Fibroblast of skin of abdomen (primary cell): ENCODE results near the gene KRTAP2-1.
"Not testable (repeated sequence)": the region's sequence is repeated elsewhere in the genome, so short reads cannot be mapped to it uniquely, and the experiment has no call there.

Source experiments
- DNase-seq: peaks from one replicate; pipeline ENCODE4 v3.0.0-alpha.2; 2013

The KRTAP2-1 gene

GRCh38 chr17:41012326-41013120, 34.6 kb downstream of the KRTAP2-1 start:
- DNase-seq, result no peak

GRCh38 chr17:41010441-41010840, 36.7 kb downstream of the KRTAP2-1 start:
- no peak for DNase-seq

GRCh38 chr17:41009936-41010335, 37.2 kb downstream of the KRTAP2-1 start:
- no peak for DNase-seq

- DNase-seq, result no peak
Observed at GRCh38 chr17:41009301-41009760, 37.8 kb downstream of the KRTAP2-1 start.

GRCh38 chr17:41008811-41009210, 38.3 kb downstream of the KRTAP2-1 start, which contains the start of gene KRTAP3-1:
Gene KRTAP3-1, minus strand, starts transcription at chr17:41009128. Its CDS starts 54 bp downstream, at chr17:41009074.
- no peak for DNase-seq

GRCh38 chr17:41004397-41004796, 42.7 kb downstream of the KRTAP2-1 start:
- DNase-seq, result no peak

GRCh38 chr17:41003926-41004325, 43.2 kb downstream of the KRTAP2-1 start:
- DNase-seq, result no peak

- peak; percentile 24 for DNase-seq
Observed at GRCh38 chr17:41002814-41003213, 44.3 kb downstream of the KRTAP2-1 start.

GRCh38 chr17:41001795-41002194, 45.3 kb downstream of the KRTAP2-1 start:
- DNase-seq, result no peak

GRCh38 chr17:40999563-40999962, 47.6 kb downstream of the KRTAP2-1 start, which contains the start of gene KRTAP3-2:
Gene KRTAP3-2, minus strand, starts transcription at chr17:40999906. Its CDS starts 53 bp downstream, at chr17:40999853.
- DNase-seq, result not testable (repeated sequence)

GRCh38 chr17:40997361-40997760, 49.8 kb downstream of the KRTAP2-1 start:
- no peak for DNase-seq

- no peak for DNase-seq
Observed at GRCh38 chr17:40996829-40997228, 50.3 kb downstream of the KRTAP2-1 start.
